Measurements from ENCODE around the gene SEL1L3.

Gene SEL1L3

GRCh38 chr4:25797136-25797535, 65.7 kb downstream of the SEL1L3 start:
- H3K4me1 ChIP-seq (ENCODE audit: low read length): no peaks in the 10 kb centered on the region
- no peak overlapping the region for H3K9ac ChIP-seq (ENCODE audit: low read length)
- H3K79me2 ChIP-seq (ENCODE audit: low read length): no peaks in the 10 kb centered on the region
- no peak overlapping the region for H3K4me2 ChIP-seq (ENCODE audit: low read length)
- H4K20me1 ChIP-seq (ENCODE audit: insufficient read depth, low read length): peaks cover 16% of the 10 kb centered on the region; the same call in 1 of the 2 replicates
- H3K36me3 ChIP-seq (replicated peaks; ENCODE audit: low read depth, low read length): peaks cover 40% of the 10 kb centered on the region
- TF ChIP-seq EZH2phosphoT487 (IDR thresholded peaks at IDR 0.05; ENCODE audit: low read depth): no peak
- TF ChIP-seq CTCF (IDR thresholded peaks at IDR 0.05; ENCODE audit: low read depth, low read length): no peak
- no peak overlapping the region for H2AFZ ChIP-seq (ENCODE audit: low read depth, low read length)
- H3K27ac ChIP-seq (ENCODE audit: low read length): no peak overlapping the region
- H3K27me3 ChIP-seq (ENCODE audit: low read depth, low read length): no peaks in the 10 kb centered on the region
- no peak overlapping the region for H3K4me3 ChIP-seq (ENCODE audit: low read length)
- H3K9me3 ChIP-seq (ENCODE audit: insufficient read depth, low read length): no peaks in the 10 kb centered on the region

- TF ChIP-seq EZH2phosphoT487 (IDR thresholded peaks at IDR 0.05; ENCODE audit: low read depth): no peak
- no peak for TF ChIP-seq CTCF (IDR thresholded peaks at IDR 0.05; ENCODE audit: low read depth, low read length)
- H3K4me1 ChIP-seq (ENCODE audit: low read length): no peaks in the 10 kb centered on the region
- no peaks in the 10 kb centered on the region for H3K9me3 ChIP-seq (ENCODE audit: insufficient read depth, low read length)
- peaks cover 9% of the 10 kb centered on the region; the same call in 1 of the 2 replicates for H4K20me1 ChIP-seq (ENCODE audit: insufficient read depth, low read length)
- no peaks in the 10 kb centered on the region for H3K79me2 ChIP-seq (ENCODE audit: low read length)
- no peaks in the 10 kb centered on the region for H3K27me3 ChIP-seq (ENCODE audit: low read depth, low read length)
- no peak overlapping the region for H3K4me3 ChIP-seq (ENCODE audit: low read length)
- H3K9ac ChIP-seq (ENCODE audit: low read length): no peak overlapping the region
- no peak overlapping the region for H3K27ac ChIP-seq (ENCODE audit: low read length)
- peaks cover 31% of the 10 kb centered on the region for H3K36me3 ChIP-seq (replicated peaks; ENCODE audit: low read depth, low read length)
- no peak overlapping the region for H2AFZ ChIP-seq (ENCODE audit: low read depth, low read length)
- no peak overlapping the region for H3K4me2 ChIP-seq (ENCODE audit: low read length)
These were observed 67.0 kb downstream of the SEL1L3 start for GRCh38 chr4:25795566-25796454.

- H3K36me3 ChIP-seq (replicated peaks; ENCODE audit: low read depth, low read length): peaks cover 34% of the 10 kb centered on the region
- no peaks in the 10 kb centered on the region for H3K4me1 ChIP-seq (ENCODE audit: low read length)
- no peaks in the 10 kb centered on the region for H3K79me2 ChIP-seq (ENCODE audit: low read length)
- H4K20me1 ChIP-seq (ENCODE audit: insufficient read depth, low read length): peaks cover 9% of the 10 kb centered on the region; the same call in 1 of the 2 replicates
- H3K9ac ChIP-seq (ENCODE audit: low read length): no peak overlapping the region
- no peak overlapping the region for H3K4me2 ChIP-seq (ENCODE audit: low read length)
- H3K27me3 ChIP-seq (ENCODE audit: low read depth, low read length): no peaks in the 10 kb centered on the region
- no peak for TF ChIP-seq CTCF (IDR thresholded peaks at IDR 0.05; ENCODE audit: low read depth, low read length)
- TF ChIP-seq EZH2phosphoT487 (IDR thresholded peaks at IDR 0.05; ENCODE audit: low read depth): no peak
- H3K4me3 ChIP-seq (ENCODE audit: low read length): no peak overlapping the region
- H3K9me3 ChIP-seq (ENCODE audit: insufficient read depth, low read length): no peaks in the 10 kb centered on the region
- H3K27ac ChIP-seq (ENCODE audit: low read length): no peak overlapping the region
- H2AFZ ChIP-seq (ENCODE audit: low read depth, low read length): no peak overlapping the region
These were observed 67.7 kb downstream of the SEL1L3 start for GRCh38 chr4:25795091-25795490.

GRCh38 chr4:25792876-25793275, 69.9 kb downstream of the SEL1L3 start:
- no peaks in the 10 kb centered on the region for H3K27me3 ChIP-seq (ENCODE audit: low read depth, low read length)
- no peaks in the 10 kb centered on the region for H3K79me2 ChIP-seq (ENCODE audit: low read length)
- no peak overlapping the region for H3K4me2 ChIP-seq (ENCODE audit: low read length)
- H4K20me1 ChIP-seq (ENCODE audit: insufficient read depth, low read length): peaks cover 9% of the 10 kb centered on the region; the same call in 1 of the 2 replicates
- H3K36me3 ChIP-seq (replicated peaks; ENCODE audit: low read depth, low read length): peaks cover 42% of the 10 kb centered on the region
- H3K4me3 ChIP-seq (ENCODE audit: low read length): no peak overlapping the region
- H2AFZ ChIP-seq (ENCODE audit: low read depth, low read length): no peak overlapping the region
- H3K27ac ChIP-seq (ENCODE audit: low read length): no peak overlapping the region
- H3K9me3 ChIP-seq (ENCODE audit: insufficient read depth, low read length): no peaks in the 10 kb centered on the region
- H3K9ac ChIP-seq (ENCODE audit: low read length): no peak overlapping the region
- no peak for TF ChIP-seq EZH2phosphoT487 (IDR thresholded peaks at IDR 0.05; ENCODE audit: low read depth)
- TF ChIP-seq CTCF (IDR thresholded peaks at IDR 0.05; ENCODE audit: low read depth, low read length): no peak
- no peaks in the 10 kb centered on the region for H3K4me1 ChIP-seq (ENCODE audit: low read length)
